ENCODE measurements around the gene NME8.

Gene NME8

GRCh38 chr7:37924491-37925041 lies 76.2 kb downstream of the NME8 start:
- no peaks in the 10 kb centered on the region for H3K36me3 Mint-ChIP-seq (ENCODE audit: low read depth)
- H3K27ac Mint-ChIP-seq = no peak overlapping the region
- peaks cover 11% of the 10 kb centered on the region for H3K9me3 Mint-ChIP-seq
- H3K27me3 Mint-ChIP-seq (ENCODE audit: low read depth, poor library complexity) = peaks cover 25% of the 10 kb centered on the region
- DNase-seq = no peak
- no peak overlapping the region for H3K4me3 Mint-ChIP-seq
- peaks cover 11% of the 10 kb centered on the region for H3K4me1 Mint-ChIP-seq
- no peak for TF ChIP-seq CTCF (IDR thresholded peaks at IDR 0.05)

GRCh38 chr7:37925620-37926019 lies 77.2 kb downstream of the NME8 start:
- Mint-ChIP-seq H3K36me3 (ENCODE audit: low read depth) (no peaks in the 10 kb centered on the region), H3K4me1 (peaks cover 5% of the 10 kb centered on the region), H3K27me3 (ENCODE audit: low read depth, poor library complexity) (peaks cover 15% of the 10 kb centered on the region), H3K4me3 (no peak overlapping the region), H3K27ac (no peak overlapping the region), H3K9me3 (peaks cover 11% of the 10 kb centered on the region)
- TF ChIP-seq CTCF (IDR thresholded peaks at IDR 0.05) = no peak
- DNase-seq = no peak

- H3K4me3 Mint-ChIP-seq = no peak overlapping the region
- no peak for DNase-seq
Measured at GRCh38 chr7:37927773-37928444, 79.5 kb downstream of the NME8 start.

GRCh38 chr7:37928878-37929277 lies 80.5 kb downstream of the NME8 start:
- no peaks in the 10 kb centered on the region for H3K27me3 Mint-ChIP-seq (ENCODE audit: low read depth, poor library complexity)
- H3K36me3 Mint-ChIP-seq (ENCODE audit: low read depth) = no peaks in the 10 kb centered on the region
- TF ChIP-seq CTCF (IDR thresholded peaks at IDR 0.05) = no peak
- no peaks in the 10 kb centered on the region for H3K4me1 Mint-ChIP-seq
- peaks cover 11% of the 10 kb centered on the region for H3K9me3 Mint-ChIP-seq
- no peak overlapping the region for H3K27ac Mint-ChIP-seq
- DNase-seq = no peak
- no peak overlapping the region for H3K4me3 Mint-ChIP-seq

More at GRCh38 chr7:37927773-37928444, 79.5 kb downstream of the NME8 start:
- Mint-ChIP-seq H3K36me3 (ENCODE audit: low read depth) (no peaks in the 10 kb centered on the region), H3K4me1 (no peaks in the 10 kb centered on the region), H3K9me3 (peaks cover 11% of the 10 kb centered on the region), H3K27me3 (ENCODE audit: low read depth, poor library complexity) (no peaks in the 10 kb centered on the region), H3K27ac (no peak overlapping the region)
- no peak for TF ChIP-seq CTCF (IDR thresholded peaks at IDR 0.05)

- Mint-ChIP-seq H3K27me3 (ENCODE audit: low read depth, poor library complexity) (no peaks in the 10 kb centered on the region), H3K27ac (no peak overlapping the region), H3K4me1 (no peaks in the 10 kb centered on the region), H3K9me3 (peaks cover 2% of the 10 kb centered on the region), H3K4me3 (no peak overlapping the region), H3K36me3 (ENCODE audit: low read depth) (no peaks in the 10 kb centered on the region)
- no peak for DNase-seq
- no peak for TF ChIP-seq CTCF (IDR thresholded peaks at IDR 0.05)
Measured at GRCh38 chr7:37930226-37930948, 82.0 kb downstream of the NME8 start.

Measured in nephron progenitor cell (in vitro differentiated cells).